GM19025 (cell line): ENCODE measurements around the gene KCNC4.

ENCODE experiments used
- ATAC-seq: cut with Tn5 transposase; IDR thresholded peaks from one replicate; pipeline ENCODE4 v1.9.1; 2021; ENCODE audit warnings: mild to moderate bottlenecking, low read depth, moderate library complexity; ENCODE audit not compliant: unreplicated experiment

KCNC4 gene

DNA sequence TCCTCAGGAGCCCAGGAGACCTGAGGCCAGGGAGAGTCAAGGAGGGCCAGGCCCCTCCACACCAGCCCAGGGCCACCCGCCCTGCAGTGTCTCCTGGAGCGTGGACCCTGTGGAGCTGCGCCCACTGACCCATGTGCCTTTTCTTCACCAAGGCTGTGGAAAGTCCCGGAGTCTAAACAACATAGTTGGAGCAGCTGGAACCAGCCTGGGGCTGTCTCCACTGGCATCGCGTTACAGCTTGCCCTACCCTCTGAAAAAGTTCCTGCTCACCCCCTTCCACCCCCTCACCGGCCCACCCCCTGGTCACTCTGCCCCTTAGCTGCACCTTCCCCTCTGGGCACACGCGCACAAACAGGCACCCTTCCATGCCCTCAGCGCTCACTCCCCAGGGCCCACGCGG lies 18.3 kb downstream of the KCNC4 start:
- ATAC-seq = no peak

DNA sequence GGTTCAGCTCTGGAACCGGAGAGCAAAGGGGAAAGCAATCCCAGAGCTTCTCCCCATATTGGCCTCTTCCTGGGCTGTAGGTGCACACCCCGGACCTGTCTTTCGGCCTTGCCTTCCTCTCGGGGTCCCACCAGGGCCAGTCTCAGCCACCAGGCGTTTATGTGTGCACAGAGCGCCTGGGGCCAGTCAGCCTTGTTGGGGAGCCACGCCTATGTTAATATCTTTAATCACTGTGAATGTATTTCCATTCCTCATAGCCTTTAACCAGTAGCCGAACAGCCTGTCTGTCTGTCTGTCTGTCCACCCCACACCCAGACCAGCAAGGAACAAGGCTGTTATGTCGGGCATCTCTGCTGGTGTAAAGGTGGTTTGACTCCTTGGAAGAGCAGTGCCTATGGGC lies 18.8 kb downstream of the KCNC4 start:
- ATAC-seq = no peak

DNA sequence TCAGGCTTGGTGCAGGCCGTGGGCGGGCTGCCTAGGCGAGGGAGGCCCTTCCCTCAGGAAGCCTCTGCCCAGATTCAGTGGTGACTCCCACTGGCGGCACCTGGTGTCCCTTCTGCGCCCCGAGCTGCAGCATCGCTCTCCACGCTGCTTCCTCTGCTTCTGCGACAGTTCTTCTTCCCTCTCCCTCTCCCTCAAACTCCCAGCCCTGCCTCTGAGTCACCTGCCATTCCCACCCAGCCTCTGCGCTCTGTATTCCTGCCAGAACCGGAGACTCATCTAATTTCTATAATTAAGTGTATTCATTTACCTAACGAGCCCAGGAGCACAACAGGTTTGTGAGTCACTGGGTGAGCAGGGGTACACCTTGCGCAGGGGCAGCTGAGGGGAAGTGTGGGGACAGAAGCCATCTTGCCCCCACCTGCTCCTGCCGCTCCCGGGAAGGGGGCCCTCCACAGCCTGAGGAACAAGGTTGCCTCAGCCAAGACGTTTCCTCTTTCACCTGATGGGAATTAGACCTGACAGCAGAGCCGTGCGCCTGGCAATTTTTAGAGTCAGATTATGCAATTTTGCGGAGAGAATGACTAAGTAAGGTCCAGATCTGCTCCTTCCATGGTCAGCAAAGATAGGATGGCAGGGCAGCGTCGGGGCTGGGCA lies 19.4 kb downstream of the KCNC4 start:
- no peak for ATAC-seq

DNA sequence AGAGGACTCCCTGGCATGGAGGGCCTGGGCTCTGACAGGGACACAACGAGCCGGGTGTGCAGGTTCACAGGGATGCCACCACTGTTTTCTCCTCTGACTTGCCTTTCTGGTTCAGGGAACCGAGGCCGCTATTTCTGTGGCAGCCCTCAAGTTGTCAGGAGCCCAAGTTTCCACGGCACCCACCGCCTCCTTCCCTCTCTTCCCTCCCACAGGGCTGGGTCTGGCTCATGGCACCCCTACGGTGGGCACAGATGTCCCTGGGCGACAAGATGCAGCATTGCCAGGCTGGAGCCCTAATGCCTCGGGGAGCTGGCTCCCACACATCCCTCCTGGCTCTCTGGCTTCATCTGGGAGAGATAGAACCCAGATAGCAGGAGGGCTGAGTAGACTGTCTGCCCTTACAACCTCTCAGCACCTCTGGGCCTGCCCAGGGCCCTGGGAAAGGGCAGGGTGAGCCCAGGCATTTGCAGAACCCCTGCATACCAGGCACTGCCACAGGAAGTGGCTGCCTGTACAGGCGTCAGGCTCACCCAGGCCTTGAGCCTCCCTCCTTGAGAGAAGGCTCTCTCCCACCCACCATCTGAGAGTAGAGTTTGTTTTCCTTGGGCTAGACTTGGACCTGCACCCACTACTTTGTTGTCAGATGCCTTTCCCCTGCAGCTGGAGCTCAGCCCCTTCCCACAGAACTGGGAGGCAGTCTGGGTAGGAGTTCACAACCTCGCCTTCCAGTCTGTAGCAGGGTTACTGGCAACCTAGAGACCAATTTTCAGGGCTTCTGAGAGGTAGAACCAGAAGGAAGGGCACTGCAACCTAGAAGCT lies 20.5 kb downstream of the KCNC4 start:
- no peak for ATAC-seq

- no peak for ATAC-seq
Measured at GRCh38 chr1:110233861-110234260, 23.7 kb downstream of the KCNC4 start.

- no peak for ATAC-seq
Measured at GRCh38 chr1:110234691-110235090, 24.6 kb downstream of the KCNC4 start.

DNA sequence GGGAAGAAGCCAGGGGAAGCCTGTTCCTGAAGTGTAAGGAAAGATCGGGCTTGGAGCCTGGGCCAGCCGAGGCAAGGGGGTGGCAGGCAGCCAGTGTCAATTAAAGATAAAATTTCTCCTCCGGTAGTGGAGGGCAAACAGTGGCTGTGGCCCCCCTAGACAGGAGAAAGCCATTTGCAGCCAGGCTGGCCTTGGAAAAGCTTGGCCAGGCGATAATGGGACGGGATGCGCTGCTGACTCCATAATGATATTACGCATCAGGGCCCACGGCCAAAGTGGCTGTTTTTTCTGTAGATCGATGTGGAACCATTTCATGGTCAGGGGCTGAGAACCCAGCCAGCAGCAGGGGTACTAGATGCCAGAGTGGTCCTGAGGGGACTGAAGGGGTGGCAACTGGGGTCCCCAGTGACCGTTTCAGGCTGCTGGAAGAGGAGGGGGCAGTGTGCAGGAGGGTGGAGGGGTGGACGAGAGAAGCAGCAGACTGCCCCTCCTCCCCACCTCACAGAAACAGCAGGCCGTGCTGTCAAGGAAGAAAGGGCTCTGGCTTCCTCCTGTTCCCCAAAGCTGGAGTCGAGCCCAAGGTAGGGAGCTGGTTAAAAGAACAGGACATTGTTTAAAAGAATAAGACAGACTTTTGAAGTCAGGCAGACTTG lies 25.2 kb downstream of the KCNC4 start:
- ATAC-seq = no peak

- no peak for ATAC-seq
Measured at GRCh38 chr1:110235834-110236682, 25.9 kb downstream of the KCNC4 start.

DNA sequence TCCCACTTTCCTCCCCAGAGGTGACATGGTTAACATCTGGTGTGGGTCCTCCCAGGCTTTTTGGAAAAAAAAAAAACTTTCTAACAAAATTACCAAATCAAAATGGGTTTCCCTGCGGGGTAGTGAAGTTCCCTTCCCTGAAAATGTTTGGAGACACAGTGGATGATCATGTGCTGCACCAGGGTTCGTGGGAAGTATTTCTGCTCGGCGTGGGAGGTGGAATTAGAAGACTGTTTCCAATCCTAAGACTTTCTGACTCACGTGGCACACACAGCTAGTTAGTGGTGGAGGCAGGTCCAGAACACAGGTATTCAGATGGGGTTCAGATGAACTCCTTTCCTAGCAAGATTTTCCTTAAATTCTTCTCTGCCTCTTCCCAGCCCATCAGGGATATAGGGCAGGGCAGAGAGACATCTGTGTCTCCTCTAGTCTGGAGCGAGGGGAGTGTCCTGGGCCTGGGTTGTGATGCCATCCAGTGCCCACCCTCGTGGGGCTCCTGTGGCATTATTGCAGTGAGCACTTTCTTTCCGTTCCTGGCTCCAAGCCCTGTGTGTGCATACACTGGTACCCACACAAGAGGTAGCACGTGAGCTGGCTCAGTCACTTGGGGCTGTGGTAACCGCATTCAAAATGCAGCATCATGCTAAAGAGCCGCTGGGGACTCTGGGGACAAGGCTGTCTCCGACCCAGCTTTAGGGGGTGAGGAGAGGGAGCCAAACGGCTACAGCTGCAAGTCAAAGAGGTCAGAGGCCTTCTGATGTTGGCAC lies 27.5 kb downstream of the KCNC4 start:
- ATAC-seq = no peak

DNA sequence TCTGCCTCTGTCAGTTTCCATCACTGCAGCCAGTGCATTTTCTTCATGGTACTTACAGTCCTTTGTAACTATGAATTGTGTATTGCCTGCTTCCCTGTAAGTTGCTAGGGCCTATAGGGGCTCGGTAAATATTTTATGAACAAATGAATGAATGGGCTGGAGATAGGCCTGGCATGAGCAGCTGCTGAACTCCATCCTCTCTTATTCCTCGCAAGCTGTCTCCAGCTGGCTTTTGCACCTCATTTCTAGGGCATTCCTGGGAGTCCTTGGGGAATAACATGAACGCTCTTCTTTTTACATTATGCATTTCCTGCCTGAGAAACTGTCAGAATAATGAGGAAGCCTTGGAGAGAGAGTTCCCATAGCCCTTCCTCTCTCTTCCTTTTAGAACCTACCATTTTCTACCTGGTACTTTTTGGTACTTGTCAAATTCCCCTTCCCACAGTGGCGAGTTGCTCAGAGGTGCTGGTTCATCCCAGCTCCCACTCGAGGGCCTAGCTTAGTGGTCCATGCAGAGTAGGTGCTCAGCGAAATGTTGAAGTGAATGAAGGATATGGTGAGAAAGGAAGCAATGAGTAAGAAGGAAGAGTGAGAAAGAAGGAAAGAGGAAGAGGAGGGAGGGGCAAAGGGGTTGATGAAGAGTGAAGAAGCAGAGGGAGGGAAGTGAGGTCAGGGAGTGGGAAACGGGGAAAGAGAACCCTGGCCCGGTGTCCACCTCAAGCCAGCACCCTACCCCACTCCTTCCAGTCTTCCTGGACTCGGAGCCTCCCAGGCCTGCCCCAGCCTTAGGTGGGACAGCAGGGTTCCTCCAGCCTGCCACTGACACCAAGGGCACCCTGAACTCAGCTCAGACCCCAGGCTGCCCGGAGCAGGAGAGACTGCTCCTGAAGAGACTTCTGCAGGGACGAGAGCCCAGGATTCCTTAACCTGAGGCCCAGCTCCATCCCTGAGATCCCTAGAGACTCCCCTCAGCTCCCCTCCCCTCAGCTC lies 29.6 kb downstream of the KCNC4 start:
- no peak for ATAC-seq

DNA sequence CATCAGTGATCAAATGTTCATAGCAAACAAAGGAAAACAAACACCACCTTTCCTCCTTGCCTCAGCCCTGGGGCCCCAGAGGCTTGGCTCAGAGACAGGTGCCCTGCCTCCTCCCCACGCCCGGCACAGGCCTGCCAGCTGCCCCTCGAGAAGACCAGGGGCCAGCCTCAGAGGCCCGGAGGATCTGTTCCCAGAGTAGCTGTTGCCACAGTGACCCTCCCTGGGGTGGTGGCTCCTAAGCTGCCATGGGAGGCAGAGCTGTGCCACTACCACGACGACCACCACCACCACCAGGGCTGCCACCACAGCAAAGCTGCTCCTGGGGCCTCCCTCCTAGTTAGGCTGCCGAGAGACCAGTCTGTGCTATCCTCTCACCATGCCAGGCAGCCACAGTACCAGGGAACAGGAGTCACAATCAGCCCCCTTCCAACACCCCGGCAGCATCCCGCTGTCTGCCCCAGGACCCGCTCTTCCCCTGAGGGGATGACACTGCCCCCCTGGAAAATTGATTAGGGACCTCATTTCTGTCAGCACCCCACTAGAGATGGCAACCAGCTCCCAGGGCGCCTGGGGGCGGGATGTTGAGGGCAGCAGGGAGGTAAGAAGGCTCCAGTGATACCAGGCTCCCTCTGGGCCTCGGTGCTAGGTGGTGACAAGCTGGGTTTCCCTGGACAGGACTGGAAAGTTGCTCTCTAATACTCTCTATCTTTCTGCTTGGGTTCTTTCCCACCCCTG lies 30.5 kb downstream of the KCNC4 start:
- ATAC-seq = no peak

GRCh38 chr1:110241516-110241915 lies 31.4 kb downstream of the KCNC4 start:
- no peak for ATAC-seq

DNA sequence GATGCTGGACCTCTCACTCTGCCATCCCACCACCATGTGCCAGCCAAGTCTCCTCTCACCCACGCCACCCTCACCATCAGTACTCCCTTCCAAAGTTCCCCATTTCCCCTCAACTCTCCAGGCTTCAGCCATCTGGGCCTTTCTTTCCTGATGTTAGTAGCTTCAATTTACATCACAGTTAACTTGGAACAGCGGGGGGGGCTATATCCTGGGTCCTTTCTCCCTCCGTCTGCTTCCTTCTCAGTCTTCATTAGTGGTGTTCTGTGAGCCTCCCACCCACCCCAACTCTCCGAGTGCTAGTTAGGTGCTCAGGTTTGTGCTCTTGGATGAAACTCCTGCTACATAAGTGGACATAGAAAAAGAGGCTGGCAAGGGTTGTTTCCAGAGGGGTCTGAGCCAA lies 31.9 kb downstream of the KCNC4 start:
- ATAC-seq = no peak

- no peak for ATAC-seq
Measured at GRCh38 chr1:110242731-110243130, 32.6 kb downstream of the KCNC4 start.

- ATAC-seq = no peak
Measured at GRCh38 chr1:110243146-110243545, 33.0 kb downstream of the KCNC4 start.

DNA sequence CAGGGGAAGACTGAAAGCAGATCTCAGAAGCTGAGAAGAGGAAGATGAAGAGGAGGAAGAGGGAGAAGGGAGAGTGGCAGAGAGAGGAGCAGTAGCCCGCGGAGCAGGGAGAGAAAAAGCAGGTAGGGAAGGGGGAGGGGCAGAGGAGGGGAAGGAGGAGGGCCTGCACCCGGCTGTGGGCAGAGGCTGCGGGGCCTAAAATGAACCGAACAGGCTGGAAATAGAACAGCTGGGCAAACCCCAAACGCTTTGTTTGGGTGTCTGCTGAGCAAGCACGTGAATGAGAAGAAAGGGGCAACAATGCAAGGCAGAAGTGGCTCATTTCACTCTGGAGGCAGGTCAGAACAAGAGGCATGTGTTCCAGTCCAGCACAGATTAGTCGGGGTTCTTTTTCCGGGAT lies 33.5 kb downstream of the KCNC4 start:
- peak; percentile 52 for ATAC-seq

GRCh38 chr1:110245876-110246620 lies 35.9 kb downstream of the KCNC4 start:
- no peak for ATAC-seq
